WTC11 (cell line): Measurements from ENCODE around the gene ATP11A. TPM values are rescaled to one million over a fixed set of nuclear protein-coding genes. Genes with fewer than 3 reads are reported as not detected.

Experiments used
- ATAC-seq: fragments of 200-7000 bp; cut with Tn5 transposase; 2 replicates; pipeline ENCODE4 v1.10.0; 2021; ENCODE audit warnings: mild to moderate bottlenecking, moderate library complexity
- CTCF ChIA-PET: fragments of 300-600 bp; sonication (Branson Sonifier 250); formaldehyde crosslinking; loops from one replicate; lab custom pipeline; 2021; ENCODE audit warnings: antibody characterized with exemption; lab: Charles Lee
- POLR2A ChIA-PET: fragments of 350-600 bp; sonication (Branson Sonifier 250); formaldehyde crosslinking; loops from one replicate; lab custom pipeline; 2021; ENCODE audit warnings: antibody characterized with exemption; lab: Charles Lee
- DNase-seq: peaks from one replicate; pipeline ENCODE4 v3.0.0; 2021; ENCODE audit warnings: low spot score
- H3K27ac Mint-ChIP-seq: 2 replicates; pipeline ENCODE4 v1.8.0; 2021; ENCODE audit warnings: mixed read lengths
- H3K27me3 Mint-ChIP-seq: 2 replicates; pipeline ENCODE4 v1.8.0; 2021; ENCODE audit warnings: low read depth, mild to moderate bottlenecking, moderate library complexity, mixed read lengths
- H3K36me3 Mint-ChIP-seq: 2 replicates; pipeline ENCODE4 v1.8.0; 2021; ENCODE audit warnings: mixed read lengths
- H3K4me1 Mint-ChIP-seq: 2 replicates; pipeline ENCODE4 v1.8.0; 2022; ENCODE audit warnings: mixed read lengths
- H3K4me3 Mint-ChIP-seq: 2 replicates; pipeline ENCODE4 v1.8.0; 2021; ENCODE audit warnings: mild to moderate bottlenecking, moderate library complexity, mixed read lengths
- H3K9me3 Mint-ChIP-seq: 2 replicates; pipeline ENCODE4 v1.8.0; 2021; ENCODE audit warnings: mixed read lengths
- ARID4B ChIP-seq: sonication (generic); formaldehyde crosslinking; IDR thresholded peaks from 2 replicates; pipeline ENCODE4 v1.8.0; 2023; ENCODE audit warnings: missing genetic modification reagents, mild to moderate bottlenecking, borderline replicate concordance
- CTCF ChIP-seq: fragments of 200-600 bp; IDR thresholded peaks from 2 replicates; pipeline ENCODE4 v1.8.0; 2022; ENCODE audit warnings: antibody characterized with exemption
- ESRRA ChIP-seq: sonication (generic); formaldehyde crosslinking; IDR thresholded peaks from 2 replicates; pipeline ENCODE4 v1.8.1; 2022; ENCODE audit warnings: mild to moderate bottlenecking, missing genetic modification reagents, borderline replicate concordance
- ETV6 ChIP-seq: sonication (generic); formaldehyde crosslinking; IDR thresholded peaks from 2 replicates; pipeline ENCODE4 v1.8.1; 2022; ENCODE audit warnings: mild to moderate bottlenecking, missing genetic modification reagents
- GABPB1 ChIP-seq: sonication (generic); formaldehyde crosslinking; IDR thresholded peaks from 2 replicates; pipeline ENCODE4 v1.8.1; 2023; ENCODE audit warnings: mild to moderate bottlenecking, missing genetic modification reagents
- HMGXB4 ChIP-seq: sonication (generic); formaldehyde crosslinking; IDR thresholded peaks from 2 replicates; pipeline ENCODE4 v1.8.1; 2023; ENCODE audit warnings: mild to moderate bottlenecking, moderate library complexity, missing genetic modification reagents
- IRF1 ChIP-seq: sonication (generic); formaldehyde crosslinking; IDR thresholded peaks from 2 replicates; pipeline ENCODE4 v1.8.0; 2023; ENCODE audit warnings: missing genetic modification reagents
- JUN ChIP-seq: sonication (generic); formaldehyde crosslinking; IDR thresholded peaks from 2 replicates; pipeline ENCODE4 v1.8.0; 2023; ENCODE audit warnings: mild to moderate bottlenecking, missing genetic modification reagents
- NFYB ChIP-seq: sonication (generic); formaldehyde crosslinking; conservative IDR thresholded peaks from 2 replicates; pipeline ENCODE4 v1.8.0; 2022; ENCODE audit warnings: low read depth, missing genetic modification reagents
- NR1H2 ChIP-seq: sonication (generic); formaldehyde crosslinking; IDR thresholded peaks from 2 replicates; pipeline ENCODE4 v1.9.0; 2021; ENCODE audit warnings: mild to moderate bottlenecking, moderate library complexity, missing genetic modification reagents
- NR3C1 ChIP-seq: sonication (generic); formaldehyde crosslinking; conservative IDR thresholded peaks from 2 replicates; pipeline ENCODE4 v1.8.1; 2023; ENCODE audit warnings: low read depth, mild to moderate bottlenecking, missing genetic modification reagents
- SMAD3 ChIP-seq: sonication (generic); formaldehyde crosslinking; IDR thresholded peaks from 2 replicates; pipeline ENCODE4 v1.8.0; 2022; ENCODE audit warnings: missing genetic modification reagents, mild to moderate bottlenecking, borderline replicate concordance
- TCF7 ChIP-seq: sonication (generic); formaldehyde crosslinking; IDR thresholded peaks from 2 replicates; pipeline ENCODE4 v1.8.0; 2022; ENCODE audit warnings: mild to moderate bottlenecking, low read depth, missing genetic modification reagents, moderate library complexity
- ZBTB21 ChIP-seq: sonication (generic); formaldehyde crosslinking; IDR thresholded peaks from 2 replicates; pipeline ENCODE4 v1.8.1; 2023; ENCODE audit warnings: mild to moderate bottlenecking, missing genetic modification reagents, borderline replicate concordance
- ZNF232 ChIP-seq: sonication (generic); formaldehyde crosslinking; IDR thresholded peaks from 2 replicates; pipeline ENCODE4 v1.8.0; 2022; ENCODE audit warnings: mild to moderate bottlenecking, missing genetic modification reagents
- ZNF416 ChIP-seq: fragments of 250-450 bp; sonication (Bioruptor Pico); IDR thresholded peaks from 2 replicates; pipeline ENCODE4 v1.9.0; 2021; ENCODE audit warnings: mild to moderate bottlenecking, inconsistent platforms
- ZNF512 ChIP-seq: sonication (generic); formaldehyde crosslinking; IDR thresholded peaks from 2 replicates; pipeline ENCODE4 v1.8.1; 2022; ENCODE audit warnings: missing genetic modification reagents, borderline replicate concordance
- ZSCAN18 ChIP-seq: fragments of 250-450 bp; sonication (Bioruptor Pico); IDR thresholded peaks from 2 replicates; pipeline ENCODE4 v2.1.2; 2022; ENCODE audit warnings: mild to moderate bottlenecking, moderate library complexity
- total RNA-seq: library from RNA; stranded (reverse); gene quantifications from 3 replicates; pipeline ENCODE4 v1.2.3, GENCODE V29; 2021

ATP11A gene
- total RNA-seq, 1 experiment from 2014 or later = 100 TPM

GRCh38 chr13:112664501-112665203, 25.2 kb upstream of the ATP11A start:
- H3K4me3 Mint-ChIP-seq = no peak overlapping the region
- H3K4me1 Mint-ChIP-seq = peaks cover 2% of the 10 kb centered on the region; the same call in 1 of the 2 replicates
- peaks cover 10% of the 10 kb centered on the region for H3K9me3 Mint-ChIP-seq
- no peak for ATAC-seq
- H3K27me3 Mint-ChIP-seq = no peaks in the 10 kb centered on the region
- POLR2A ChIA-PET = no interaction called here
- no peak overlapping the region for H3K27ac Mint-ChIP-seq
- no peaks in the 10 kb centered on the region for H3K36me3 Mint-ChIP-seq
- no peak for DNase-seq
- TF ChIP-seq NR1H2 (no peak), IRF1 (CRISPR knock-in tag) (no peak), TCF7 (CRISPR knock-in tag) (no peak), ZSCAN18 (CRISPR knock-in tag) (no peak), ESRRA (CRISPR knock-in tag) (no peak), ZNF232 (CRISPR knock-in tag) (no peak), ZNF416 (CRISPR knock-in tag) (no peak), JUN (no peak), NR3C1 (CRISPR knock-in tag) (no peak), HMGXB4 (CRISPR knock-in tag) (no peak), CTCF (no peak), ETV6 (no peak), ARID4B (no peak), NFYB (CRISPR knock-in tag) (no peak), SMAD3 (no peak), ZNF512 (CRISPR knock-in tag) (no peak), GABPB1 (CRISPR knock-in tag) (no peak), ZBTB21 (CRISPR knock-in tag) (no peak)
- TF ChIP-seq, all 79 proteins: peak for 0
- CTCF ChIA-PET = no interaction called here
